GM21529 (cell line): ENCODE results near the gene KCNC4.

Source experiments
- ATAC-seq: cut with Tn5 transposase; IDR thresholded peaks from one replicate; pipeline ENCODE4 v1.9.1; 2021; ENCODE audit not compliant: unreplicated experiment

Gene KCNC4

DNA sequence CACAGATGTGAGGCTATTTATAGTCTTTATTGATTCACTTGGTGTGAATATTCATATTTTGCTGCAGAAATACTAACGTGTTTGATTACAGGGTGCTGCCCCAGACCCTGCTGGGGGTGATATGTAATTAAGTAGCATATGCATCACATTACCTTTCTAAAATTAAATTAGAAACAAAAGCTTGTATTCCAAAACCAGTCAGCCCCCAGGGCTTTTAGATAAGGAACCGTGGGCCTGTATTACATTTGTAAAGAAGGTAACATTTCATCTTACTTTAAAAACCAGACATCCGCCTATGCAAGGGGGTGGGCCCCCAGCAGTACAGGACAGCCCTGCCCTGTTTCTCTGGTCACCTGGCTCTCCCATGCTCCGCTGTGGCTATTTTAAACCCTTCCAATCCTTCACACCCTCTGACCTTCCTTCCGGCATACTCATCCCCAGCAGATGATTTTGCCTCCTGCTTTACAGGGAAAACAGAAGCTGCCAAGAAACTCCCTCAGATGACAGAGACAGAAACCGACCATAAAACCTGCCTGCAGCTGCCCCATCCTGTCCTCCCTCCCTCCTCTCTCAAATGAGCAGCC, 22.0 kb upstream of the KCNC4 start:
- no peak for ATAC-seq

DNA sequence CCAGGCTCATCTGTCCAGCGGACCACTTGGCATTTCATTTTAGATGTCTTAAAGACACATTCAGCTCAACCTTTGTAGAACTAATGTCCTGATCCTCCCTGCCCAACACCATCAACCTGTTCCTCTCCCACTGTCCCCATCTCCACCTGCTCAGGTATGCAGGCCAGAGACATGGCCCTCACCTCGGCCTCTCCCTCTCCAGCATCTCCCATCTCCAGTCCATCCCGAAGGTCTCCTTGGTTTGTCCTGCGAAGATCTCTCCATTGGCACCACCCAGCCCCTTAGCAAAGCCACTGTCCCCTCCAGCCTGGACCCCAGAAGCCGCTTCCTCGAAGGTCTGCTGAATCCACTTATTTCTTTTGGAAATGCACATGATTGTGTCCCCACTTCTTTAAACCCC, 20.9 kb upstream of the KCNC4 start:
- no peak for ATAC-seq

DNA sequence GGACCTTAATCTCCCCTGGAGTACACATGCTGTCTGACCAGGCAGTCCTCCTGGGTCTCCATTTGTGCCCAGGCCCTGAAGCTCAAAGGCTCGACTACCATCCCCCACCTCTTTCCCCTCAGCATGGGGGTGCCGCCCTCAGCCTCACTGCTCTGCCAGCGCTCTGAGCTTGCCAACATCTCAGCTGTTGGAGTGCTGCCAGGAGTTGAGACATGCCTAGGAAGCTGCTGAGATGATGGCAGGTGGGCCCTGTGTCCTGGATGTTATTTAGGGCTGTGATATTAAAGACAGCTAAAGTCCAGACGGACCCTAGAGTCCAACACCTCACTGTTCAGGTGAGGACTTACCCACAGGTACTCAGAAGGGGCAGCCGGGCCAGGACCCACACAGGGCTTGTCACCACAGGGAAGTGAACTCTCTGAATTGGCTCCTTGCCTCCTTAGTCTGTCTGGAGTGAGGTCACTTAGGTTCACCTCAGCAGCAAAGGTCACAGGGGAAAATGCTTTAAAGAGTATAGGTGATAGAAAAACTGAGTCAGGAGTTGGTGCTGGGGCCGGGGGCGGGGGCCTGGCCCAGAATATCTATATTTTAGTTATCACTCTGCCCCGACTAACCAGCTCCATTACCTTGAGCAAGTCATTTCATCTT, 19.7 kb upstream of the KCNC4 start:
- no peak for ATAC-seq

DNA sequence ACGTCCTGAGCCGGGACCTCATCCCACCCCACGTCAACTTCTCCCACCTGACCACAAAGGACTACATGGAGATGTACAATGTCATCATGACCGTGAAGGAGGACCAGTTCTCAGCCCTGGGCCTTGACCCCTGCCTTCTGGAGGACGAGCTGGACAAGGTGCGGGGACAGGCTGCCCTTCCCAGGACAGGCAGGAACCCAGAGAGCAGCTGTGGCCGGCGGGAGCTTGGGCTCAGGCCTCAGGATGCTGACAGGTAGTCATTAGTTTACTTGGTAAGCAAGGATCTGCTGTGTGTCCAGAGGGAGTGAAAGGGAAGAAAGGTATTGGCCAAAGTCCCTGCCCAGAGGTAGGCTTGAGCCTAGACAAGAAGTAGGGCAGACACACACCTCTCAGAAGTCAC, 17.6 kb upstream of the KCNC4 start:
- no peak for ATAC-seq

DNA sequence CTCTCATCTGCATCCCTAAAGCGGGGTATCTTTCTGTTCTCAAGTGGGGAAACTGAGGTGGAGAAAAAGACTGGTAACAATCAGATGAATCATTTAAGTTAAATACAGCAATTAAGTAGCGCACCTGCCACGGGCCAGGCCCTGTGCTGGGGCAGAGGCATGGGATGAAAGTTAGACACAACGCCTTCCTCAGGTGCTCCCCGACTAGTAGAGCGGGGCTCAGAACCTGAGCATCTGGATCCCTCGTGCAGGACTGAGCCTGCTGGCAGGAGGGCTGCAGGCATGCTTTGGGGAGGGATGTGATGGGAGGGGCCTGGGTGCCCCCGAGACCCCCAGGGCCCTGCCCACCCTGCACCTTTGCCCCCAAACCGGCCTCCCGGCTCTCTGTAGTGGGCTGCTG, 14.9 kb upstream of the KCNC4 start:
- no peak for ATAC-seq

DNA sequence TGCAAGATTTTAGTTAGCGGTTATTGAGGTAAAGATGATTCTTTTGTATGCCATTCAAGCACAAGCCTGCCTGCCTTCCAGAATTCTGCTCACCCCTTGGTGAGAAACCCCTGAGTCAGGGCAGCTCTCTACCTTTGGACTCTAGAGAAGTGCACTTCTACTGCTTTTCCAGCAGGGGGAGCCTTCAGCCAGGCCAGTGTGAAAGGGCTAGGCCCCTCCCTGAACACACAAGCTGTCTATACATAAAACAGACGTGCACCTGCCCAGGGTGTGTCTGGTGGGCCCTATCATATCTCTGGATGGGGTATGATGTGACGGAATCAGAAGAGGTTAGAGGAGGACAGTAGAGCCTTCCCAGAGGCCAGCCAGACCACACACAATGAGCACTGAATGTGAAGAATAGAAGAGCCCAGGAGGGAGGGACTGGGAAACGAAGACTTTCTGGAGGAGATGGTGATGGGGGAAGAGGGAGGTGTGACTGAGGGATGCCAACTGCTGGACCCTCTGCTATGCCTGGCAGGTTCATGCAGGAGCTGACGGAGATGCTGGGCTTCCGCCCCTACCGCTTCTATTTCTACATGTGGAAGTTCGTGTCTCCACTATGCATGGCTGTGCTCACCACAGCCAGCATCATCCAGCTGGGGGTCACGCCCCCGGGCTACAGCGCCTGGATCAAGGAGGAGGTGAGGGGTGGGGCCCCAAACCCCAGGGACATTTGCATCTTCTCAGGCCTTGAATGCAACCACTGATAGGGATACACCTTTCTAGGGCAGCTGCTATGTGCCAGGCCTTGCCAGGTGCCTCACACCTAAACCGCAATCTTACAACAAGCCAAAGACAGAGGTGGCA, 13.0 kb upstream of the KCNC4 start:
- ATAC-seq = peak; percentile 63

DNA sequence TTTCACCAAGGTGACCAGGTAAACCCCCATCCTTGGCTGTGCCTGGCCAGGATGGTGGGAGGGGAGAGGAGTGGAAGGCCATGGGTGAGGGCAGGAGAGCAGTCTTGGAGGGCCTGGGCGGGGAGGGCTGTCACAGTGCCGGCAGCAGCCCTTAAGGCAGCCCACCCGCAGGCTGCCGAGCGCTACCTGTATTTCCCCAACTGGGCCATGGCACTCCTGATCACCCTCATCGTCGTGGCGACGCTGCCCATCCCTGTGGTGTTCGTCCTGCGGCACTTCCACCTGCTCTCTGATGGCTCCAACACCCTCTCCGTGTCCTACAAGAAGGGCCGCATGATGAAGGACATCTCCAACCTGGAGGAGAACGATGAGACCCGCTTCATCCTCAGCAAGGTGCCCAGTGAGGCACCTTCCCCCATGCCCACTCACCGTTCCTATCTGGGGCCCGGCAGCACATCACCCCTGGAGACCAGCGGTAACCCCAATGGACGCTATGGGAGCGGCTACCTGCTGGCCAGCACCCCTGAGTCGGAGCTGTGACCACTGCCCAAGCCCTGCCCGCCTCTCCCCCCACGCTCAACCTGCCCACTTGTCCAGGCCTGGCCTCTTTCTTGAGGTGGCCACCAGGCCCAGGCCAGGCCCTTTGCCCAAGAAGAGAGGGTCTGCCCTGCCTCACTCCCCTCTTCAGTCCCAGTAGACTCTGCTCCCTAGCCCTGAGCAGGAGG, 12.0 kb upstream of the KCNC4 start:
- ATAC-seq = no peak

DNA sequence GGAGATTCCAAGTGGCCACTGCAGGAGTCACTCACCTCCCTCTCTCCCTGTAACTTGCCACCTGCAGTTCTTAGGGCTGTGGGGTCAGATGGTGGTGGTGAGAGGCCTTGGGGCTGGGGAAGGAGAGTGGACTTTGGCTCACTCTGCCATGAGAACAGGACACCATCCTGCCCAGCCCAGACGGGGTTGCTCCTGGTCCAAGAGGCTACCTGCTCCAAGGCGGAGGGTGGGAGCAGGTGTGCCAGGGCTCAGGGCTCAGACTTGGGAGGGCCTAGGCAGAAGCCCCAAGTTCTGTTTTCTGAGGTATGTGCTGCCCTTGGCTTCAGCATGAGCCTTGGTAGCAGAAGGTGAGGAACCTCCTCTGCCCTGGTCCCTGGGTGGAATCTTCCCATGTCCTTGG, 11.4 kb upstream of the KCNC4 start:
- no peak for ATAC-seq

DNA sequence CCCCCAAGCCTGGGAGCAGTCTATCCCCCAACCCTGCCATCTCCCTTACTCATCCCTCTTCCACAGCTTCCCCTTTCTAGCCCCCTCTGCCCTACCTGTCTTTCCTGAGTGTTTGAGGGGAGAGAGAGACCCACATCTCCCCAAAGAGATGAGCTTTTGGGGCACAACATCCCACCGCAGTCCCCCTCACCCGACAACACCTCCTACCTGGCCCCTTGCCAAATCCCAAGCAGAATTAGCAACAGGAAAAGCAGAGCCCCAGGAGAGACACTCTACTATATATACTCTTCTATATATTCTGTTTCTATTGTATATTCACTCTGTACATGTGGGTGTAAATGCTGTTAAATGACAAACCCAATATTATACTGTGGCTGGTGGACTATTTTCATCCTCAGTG, 9.9 kb upstream of the KCNC4 start:
- no peak for ATAC-seq

DNA sequence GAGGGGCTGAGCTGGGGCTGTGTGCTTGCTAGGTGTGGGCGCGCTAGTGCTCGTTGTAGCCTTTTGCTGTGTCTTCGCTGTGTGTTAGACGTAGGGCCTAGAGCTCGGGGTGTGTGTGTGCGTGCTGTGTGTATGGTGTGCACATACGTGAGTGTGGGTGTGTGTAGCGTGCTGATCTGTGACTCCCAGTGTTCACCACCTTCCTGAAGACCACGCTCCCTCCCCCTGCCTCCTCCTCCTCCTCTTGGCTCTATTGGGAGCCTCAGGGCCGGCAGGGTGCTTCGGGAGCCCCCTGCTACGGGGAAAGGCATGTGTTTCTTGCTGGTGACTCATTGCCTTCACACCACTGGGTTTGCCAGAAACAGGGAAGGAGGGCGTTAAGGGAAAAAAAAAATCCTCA, 9.4 kb upstream of the KCNC4 start:
- no peak for ATAC-seq

DNA sequence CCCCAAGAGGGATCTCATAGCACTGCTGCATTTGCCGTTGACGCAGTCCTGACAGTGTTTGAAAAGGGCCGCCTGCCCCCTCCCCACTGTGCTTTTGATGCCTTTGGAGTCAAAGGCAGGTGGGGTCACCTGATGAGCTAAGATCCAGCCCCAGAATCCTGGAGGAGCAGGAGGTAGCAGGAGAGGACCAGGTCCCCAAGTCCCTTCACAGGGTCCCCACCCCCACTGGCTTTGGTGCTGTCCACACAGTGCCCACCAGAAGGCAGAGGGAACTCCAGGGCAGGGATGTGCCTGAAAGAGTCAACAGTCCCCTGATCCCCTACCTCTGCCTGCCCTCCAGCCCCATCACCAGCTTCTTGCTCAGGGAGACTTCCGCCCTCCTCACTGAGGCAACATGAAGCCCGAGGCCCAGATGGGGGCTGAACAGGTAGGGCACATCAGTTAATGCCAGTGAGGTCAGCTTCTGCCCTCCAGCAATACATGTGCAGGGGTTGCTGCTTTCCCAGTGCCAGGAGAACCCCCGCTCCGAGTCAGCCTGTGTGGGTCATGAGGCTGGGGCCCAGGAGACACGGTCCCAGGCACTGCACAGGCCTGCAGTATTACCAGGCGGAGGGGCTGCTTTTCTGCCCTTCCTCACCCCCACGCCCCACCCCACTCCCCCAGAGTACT, 8.8 kb upstream of the KCNC4 start:
- ATAC-seq = no peak

DNA sequence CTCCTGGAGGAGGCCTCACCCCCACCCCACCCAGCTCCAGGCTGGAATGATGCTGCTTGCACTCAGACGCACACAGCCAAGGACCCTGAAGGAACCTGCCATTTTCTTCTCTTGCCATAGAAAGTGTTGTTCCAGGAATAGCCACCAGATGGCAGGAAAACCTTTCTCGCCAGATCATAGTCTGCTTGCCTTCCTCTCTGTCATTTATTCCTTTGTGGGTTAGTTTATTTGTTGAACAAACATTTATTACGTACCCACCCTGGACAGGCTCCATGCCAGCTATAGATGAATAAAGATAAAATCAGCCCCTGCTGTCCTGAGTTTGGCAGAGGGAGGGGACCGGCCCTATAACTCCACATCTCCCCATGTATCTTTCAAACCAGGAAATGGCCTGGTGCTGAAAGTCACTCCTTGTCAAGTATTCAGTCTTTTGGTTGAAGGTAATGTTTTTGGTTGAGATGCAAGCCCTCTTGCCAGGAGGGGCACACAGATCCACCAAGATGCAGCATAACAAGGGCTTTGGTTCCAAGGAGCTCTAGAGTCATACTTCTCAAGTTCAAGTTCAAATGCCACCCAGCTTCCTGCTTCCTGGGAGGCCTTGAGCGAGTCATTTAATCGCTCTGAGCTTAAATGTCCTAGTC, 7.0 kb upstream of the KCNC4 start:
- no peak for ATAC-seq

DNA sequence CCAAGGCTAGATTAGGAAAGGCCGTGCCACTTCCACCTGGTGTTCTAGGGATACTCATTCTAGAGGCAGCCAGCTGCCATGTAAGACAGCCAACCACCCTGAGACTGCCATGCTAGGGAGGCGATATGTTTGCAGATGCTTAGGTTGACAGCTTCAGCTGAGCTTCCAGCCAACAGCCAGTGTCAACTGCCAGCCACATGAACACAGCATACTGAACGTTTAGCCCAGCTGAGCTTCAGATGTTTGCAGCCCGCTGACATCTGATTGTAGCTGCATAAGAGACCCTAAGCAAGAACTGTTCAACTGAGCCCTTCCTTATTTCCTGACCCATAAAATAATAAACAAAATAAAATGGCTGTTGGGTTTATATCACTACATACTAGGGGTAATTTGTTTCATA, 5.0 kb upstream of the KCNC4 start:
- ATAC-seq = no peak

DNA sequence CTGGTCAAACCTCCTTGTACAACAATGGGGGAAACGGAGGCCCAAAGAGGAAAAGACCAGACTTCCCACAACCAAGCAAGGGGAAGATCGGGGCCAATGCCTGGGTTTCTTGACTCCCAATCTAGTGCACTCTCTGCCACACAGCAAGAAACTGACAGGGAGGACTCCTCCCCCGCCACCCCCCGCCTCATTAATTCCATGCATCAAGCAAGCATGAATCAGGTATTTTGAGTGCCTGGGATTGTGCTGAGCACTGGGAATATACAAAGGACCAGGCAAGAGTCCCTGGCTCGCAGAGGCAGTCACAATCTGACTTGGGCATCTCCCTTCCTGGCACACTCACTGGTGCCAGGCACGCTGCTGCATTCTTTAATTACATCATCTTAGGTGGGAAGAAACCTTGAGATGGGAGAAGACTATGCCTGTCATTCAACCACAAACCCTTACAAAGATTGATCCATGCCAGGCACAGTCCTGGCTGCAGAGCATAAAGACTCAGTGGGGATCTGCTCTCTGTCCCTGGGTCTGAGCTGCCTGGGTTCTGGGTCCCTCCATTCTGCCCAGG, 4.4 kb upstream of the KCNC4 start:
- ATAC-seq = no peak

DNA sequence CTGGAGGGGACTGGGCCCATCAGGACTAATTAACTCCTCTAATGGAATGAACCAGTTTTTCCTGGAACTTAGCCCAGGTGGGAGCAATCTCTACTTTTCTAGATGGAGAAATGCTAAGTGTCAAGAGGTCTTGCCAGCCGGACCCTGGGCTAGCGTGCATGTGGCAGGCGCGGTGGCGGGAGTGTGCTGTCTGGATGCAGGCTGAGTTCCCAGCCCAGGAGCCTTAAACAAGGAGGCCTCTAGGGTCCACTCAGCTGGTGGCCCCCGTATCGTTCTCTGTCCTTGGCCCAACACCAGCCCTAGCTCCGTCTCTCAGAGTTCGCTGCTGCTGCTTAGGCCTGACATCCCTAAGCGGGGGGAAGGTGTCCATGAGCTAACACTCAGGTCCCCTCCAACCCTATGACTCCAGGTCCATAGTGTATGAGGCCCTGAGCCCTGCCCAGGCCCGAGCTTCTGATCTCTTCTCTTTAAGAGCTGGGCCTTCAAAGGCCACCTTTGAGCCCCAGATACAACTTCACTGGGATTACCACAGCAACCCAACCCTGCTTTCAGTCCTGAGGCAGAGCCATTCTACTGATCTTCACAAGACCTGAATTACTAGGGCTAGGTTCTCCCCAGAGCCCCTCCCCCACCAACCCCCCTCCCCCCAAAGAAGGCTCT, 3.7 kb upstream of the KCNC4 start:
- no peak for ATAC-seq

DNA sequence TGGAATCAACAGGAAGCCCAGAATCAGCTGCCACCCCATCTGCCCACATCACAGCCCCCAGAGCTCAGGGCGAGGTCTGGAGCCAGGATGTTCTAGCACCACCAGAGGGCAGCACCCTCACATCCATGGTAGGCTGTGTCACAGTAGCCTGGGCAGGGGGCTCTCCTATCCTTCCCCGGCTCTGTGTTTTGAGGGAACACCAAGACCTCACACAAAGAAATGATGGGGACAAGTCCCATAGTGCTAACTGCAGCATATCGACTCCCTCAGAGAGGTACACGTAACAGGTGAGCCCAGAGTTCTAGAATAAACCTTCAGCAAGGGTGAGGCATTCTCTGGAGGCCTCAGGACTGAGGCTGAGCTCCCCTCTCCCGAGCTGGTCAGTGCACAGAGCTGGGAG, 2.3 kb upstream of the KCNC4 start:
- no peak for ATAC-seq

DNA sequence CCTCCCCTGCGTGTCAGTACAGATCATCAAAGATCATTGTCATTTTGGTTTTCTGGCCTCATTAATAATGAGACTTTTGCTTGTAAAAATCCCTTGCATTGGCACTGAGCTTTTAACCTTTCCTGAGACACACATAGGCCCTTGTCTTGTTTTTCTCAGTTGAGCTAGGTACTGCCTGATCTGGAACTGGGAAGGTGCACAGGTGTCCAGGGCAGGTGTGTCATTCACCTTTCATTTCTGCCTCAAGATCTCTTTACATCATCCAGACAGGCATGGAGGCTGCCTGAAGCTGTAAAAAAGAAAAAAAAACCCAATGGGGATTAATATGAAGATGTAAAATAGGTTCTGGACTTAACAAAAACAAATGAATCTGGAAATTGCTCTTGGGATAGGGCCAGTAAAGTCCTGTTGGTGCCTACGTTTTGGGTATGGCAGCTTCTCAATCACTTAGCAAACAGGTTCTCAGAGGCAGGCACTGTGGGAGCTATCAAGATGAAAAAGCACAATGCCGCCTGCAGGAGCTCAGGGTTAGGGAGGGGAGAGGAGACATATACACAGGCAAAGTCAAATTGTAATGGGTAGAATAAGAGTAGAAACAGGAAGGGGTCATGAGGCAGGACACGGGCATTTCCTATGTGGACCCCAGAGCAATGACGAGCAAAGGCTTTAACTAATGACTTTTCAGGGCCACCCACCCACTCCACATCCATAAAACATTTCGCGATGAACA, 1.0 kb upstream of the KCNC4 start:
- ATAC-seq = no peak

DNA sequence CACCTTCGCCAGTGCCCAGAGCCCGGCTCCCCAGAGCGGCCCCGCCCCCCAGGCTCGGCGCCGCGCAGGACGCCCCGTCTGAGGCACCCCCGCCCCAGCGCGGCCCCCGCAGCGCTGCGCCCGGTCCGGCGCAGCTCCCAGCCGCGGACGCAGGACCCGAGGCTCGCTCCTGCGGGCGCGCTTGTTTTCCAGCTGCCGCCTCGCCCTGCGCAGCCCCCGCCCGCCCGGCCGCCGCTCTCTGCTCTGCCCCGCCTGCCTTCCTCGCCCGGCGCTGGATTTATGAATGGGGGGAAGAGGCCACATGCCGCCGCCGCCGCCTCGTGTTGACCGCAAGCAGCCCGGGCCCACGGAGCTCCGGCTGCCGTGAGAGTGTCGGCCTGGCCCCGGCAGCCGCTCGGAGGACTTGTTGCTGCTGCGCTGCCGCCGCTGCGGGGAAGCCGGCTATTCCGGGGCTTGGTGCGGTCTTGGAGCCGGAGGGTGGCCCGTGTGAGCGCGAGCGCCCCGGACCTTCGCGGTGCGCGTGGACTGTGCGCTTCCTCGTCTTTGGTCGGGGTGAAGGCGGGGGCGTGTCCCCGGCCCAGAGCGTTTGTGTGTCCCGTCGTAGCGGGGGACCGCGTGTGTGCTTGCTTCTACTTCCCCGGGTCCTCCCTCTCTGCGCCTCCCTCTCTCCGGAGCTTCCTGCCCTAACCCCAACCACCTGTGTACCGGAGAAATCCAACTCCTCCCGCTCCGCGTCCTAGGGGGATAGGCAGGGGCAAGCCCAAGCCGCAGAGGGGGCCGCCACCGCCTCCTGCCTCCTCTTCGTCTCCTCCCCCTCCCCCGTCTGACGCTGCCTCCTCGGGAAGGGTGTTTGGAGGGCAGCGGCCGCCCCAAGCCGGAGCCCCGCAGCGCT, 736 bp downstream of the KCNC4 start:
- peak; percentile 22 for ATAC-seq
